ENCODE data around the gene ACBD4.

The ACBD4 gene

DNA sequence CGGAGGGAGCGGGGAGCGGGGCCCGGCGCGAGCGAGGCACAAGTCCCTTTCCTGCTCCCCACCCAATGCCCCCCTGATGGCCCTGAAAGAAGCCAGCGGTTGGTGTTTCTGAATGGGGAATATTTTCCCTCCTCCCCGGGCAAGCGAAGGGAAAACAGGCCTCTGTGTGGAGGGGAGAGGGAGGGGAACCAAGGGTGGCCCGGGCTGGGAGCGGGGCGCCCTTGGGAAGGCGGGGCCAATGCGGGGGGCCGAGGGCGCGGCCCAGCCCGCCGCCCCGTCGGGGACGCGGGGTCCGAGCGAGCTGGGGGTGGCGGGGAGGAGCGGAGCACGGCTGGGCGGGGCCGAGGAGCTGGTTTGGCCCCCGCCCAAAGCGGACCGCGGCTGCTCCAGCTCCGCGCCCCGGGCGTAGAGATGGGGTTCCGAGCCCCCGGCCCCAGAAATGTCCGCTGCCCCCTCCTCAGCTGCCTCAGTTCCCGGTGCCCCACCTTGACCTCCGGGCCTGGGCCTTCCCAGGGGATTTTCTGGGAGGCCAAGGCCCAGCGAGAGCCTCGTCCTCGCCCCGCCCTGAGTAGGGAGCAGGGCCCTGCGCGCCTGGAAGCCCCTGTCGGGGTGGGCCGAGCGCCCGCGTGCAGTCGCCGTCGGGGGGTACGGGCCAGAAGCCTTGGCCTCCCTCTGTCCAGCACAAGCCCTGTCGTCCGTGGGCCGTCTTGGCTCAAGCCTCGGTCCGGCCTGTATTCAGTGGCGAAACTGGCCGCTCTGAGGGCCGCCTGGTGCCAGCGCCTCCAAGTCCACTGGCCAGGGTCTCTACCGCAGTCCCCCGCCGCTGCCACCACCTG lies 8.9 kb downstream of the ACBD4 start:
- TF ChIP-seq CEBPB (IDR thresholded peaks at IDR 0.05), result no peak
- no peak for TF ChIP-seq TAF1 (IDR thresholded peaks at IDR 0.05; ENCODE audit: low read depth)
- TF ChIP-seq CREB1 (IDR thresholded peaks at IDR 0.05; ENCODE audit: low read depth), result no peak
- TF ChIP-seq EGR1 (IDR thresholded peaks at IDR 0.05), result no peak
- TF ChIP-seq, protein P1, sequence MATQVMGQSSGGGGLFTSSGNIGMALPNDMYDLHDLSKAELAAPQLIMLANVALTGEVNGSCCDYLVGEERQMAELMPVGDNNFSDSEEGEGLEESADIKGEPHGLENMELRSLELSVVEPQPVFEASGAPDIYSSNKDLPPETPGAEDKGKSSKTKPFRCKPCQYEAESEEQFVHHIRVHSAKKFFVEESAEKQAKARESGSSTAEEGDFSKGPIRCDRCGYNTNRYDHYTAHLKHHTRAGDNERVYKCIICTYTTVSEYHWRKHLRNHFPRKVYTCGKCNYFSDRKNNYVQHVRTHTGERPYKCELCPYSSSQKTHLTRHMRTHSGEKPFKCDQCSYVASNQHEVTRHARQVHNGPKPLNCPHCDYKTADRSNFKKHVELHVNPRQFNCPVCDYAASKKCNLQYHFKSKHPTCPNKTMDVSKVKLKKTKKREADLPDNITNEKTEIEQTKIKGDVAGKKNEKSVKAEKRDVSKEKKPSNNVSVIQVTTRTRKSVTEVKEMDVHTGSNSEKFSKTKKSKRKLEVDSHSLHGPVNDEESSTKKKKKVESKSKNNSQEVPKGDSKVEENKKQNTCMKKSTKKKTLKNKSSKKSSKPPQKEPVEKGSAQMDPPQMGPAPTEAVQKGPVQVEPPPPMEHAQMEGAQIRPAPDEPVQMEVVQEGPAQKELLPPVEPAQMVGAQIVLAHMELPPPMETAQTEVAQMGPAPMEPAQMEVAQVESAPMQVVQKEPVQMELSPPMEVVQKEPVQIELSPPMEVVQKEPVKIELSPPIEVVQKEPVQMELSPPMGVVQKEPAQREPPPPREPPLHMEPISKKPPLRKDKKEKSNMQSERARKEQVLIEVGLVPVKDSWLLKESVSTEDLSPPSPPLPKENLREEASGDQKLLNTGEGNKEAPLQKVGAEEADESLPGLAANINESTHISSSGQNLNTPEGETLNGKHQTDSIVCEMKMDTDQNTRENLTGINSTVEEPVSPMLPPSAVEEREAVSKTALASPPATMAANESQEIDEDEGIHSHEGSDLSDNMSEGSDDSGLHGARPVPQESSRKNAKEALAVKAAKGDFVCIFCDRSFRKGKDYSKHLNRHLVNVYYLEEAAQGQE (IDR thresholded peaks at IDR 0.05; ENCODE audit: low read depth), result no peak
- no peak for TF ChIP-seq EP300 (IDR thresholded peaks at IDR 0.05; ENCODE audit: borderline replicate concordance)
- TF ChIP-seq, protein P2, sequence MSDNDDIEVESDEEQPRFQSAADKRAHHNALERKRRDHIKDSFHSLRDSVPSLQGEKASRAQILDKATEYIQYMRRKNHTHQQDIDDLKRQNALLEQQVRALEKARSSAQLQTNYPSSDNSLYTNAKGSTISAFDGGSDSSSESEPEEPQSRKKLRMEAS (IDR thresholded peaks at IDR 0.05), result no peak

DNA sequence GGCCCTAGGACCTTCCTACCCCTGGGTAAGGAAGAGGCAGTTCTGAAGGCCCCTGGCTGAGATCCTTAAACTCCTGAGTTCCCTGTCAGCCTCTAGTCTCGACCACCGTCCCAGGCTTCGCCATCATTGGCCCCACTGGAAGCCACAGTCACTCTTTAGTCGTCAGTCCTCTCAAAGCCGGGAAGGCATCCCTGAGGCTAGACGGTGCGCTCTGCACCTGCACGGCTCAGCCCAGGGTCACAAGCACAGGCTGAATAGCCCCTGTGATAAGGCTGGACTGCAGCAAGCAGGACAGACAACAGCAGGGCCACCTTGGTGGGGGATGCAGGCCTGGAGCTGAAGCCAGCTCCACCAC lies 9.5 kb downstream of the ACBD4 start:
- TF ChIP-seq EGR1 (IDR thresholded peaks at IDR 0.05) (no peak), RAD21 (IDR thresholded peaks at IDR 0.05; ENCODE audit: low read depth) (no peak), CEBPB (IDR thresholded peaks at IDR 0.05) (no peak), YY1 (IDR thresholded peaks at IDR 0.05; ENCODE audit: low read depth) (no peak), TAF1 (IDR thresholded peaks at IDR 0.05; ENCODE audit: low read depth) (no peak), TEAD4 (IDR thresholded peaks at IDR 0.05) (no peak), NFIC (IDR thresholded peaks at IDR 0.05) (no peak), CREB1 (IDR thresholded peaks at IDR 0.05; ENCODE audit: low read depth) (no peak), TCF12 (IDR thresholded peaks at IDR 0.05; ENCODE audit: low read depth) (no peak), FOXM1 (IDR thresholded peaks at IDR 0.05; ENCODE audit: borderline replicate concordance, low read depth) (no peak), EP300 (IDR thresholded peaks at IDR 0.05; ENCODE audit: borderline replicate concordance) (no peak)
- TF ChIP-seq, protein P3, sequence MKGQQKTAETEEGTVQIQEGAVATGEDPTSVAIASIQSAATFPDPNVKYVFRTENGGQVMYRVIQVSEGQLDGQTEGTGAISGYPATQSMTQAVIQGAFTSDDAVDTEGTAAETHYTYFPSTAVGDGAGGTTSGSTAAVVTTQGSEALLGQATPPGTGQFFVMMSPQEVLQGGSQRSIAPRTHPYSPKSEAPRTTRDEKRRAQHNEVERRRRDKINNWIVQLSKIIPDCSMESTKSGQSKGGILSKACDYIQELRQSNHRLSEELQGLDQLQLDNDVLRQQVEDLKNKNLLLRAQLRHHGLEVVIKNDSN (IDR thresholded peaks at IDR 0.05), result no peak
- TF ChIP-seq, protein P1 (IDR thresholded peaks at IDR 0.05; ENCODE audit: low read depth), result no peak
- TF ChIP-seq, protein P2 (IDR thresholded peaks at IDR 0.05), result no peak

DNA sequence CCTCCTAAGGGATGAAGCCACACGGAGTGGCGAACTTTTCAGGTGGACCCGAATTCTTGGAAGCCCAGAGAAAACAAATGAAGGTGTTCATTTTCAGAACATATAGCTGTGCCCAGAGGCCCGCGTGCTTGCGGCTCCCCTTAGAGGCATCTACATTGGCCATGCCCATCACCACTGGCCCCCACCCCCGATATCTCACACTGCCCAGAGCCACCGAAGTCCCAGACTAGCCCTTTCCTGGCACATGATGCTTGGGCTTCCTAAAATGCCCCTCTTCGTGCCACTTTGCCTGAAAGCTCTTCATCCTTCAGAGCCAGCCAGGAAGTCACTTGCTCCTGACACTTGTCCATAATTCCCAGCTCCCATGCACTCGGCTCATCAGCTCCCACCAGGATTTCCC lies 10.7 kb downstream of the ACBD4 start:
- no peak for TF ChIP-seq NFIC (IDR thresholded peaks at IDR 0.05)
- TF ChIP-seq YY1 (IDR thresholded peaks at IDR 0.05; ENCODE audit: low read depth), result no peak
- no peak for TF ChIP-seq CEBPB (IDR thresholded peaks at IDR 0.05)
- TF ChIP-seq, protein P1 (IDR thresholded peaks at IDR 0.05; ENCODE audit: low read depth), result no peak
- TF ChIP-seq, protein P3 (IDR thresholded peaks at IDR 0.05), result no peak
- TF ChIP-seq ZBTB7A (IDR thresholded peaks at IDR 0.05; ENCODE audit: low read depth), result no peak
- TF ChIP-seq TAF1 (IDR thresholded peaks at IDR 0.05; ENCODE audit: low read depth), result no peak
- TF ChIP-seq FOXM1 (IDR thresholded peaks at IDR 0.05; ENCODE audit: borderline replicate concordance, low read depth), result no peak
- no peak for TF ChIP-seq TEAD4 (IDR thresholded peaks at IDR 0.05)
- TF ChIP-seq, protein P2 (IDR thresholded peaks at IDR 0.05), result no peak
- no peak for TF ChIP-seq RAD21 (IDR thresholded peaks at IDR 0.05; ENCODE audit: low read depth)
- no peak for TF ChIP-seq EGR1 (IDR thresholded peaks at IDR 0.05)
- no peak for TF ChIP-seq TCF12 (IDR thresholded peaks at IDR 0.05; ENCODE audit: low read depth)
- TF ChIP-seq EP300 (IDR thresholded peaks at IDR 0.05; ENCODE audit: borderline replicate concordance), result no peak
- no peak for TF ChIP-seq CREB1 (IDR thresholded peaks at IDR 0.05; ENCODE audit: low read depth)

DNA sequence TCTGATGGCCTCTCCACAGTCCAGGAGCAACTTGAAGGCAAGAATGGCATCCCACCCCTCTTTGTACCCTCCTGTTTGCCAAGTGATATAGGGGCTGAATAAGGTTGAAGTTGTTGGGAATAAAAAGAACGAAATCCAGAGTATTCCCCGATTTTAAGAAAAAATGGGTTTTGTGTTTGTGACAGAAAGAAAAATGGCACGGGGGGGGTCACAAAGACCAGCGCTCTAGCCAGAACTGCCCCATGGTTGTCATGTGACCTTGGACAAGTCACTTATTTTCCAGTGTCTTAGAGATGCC lies 11.1 kb downstream of the ACBD4 start:
- TF ChIP-seq, protein P2 (IDR thresholded peaks at IDR 0.05), result no peak
- TF ChIP-seq NFIC (IDR thresholded peaks at IDR 0.05) (no peak), TCF12 (IDR thresholded peaks at IDR 0.05; ENCODE audit: low read depth) (no peak), TEAD4 (IDR thresholded peaks at IDR 0.05) (no peak), EGR1 (IDR thresholded peaks at IDR 0.05) (no peak), CEBPB (IDR thresholded peaks at IDR 0.05) (no peak), RAD21 (IDR thresholded peaks at IDR 0.05; ENCODE audit: low read depth) (no peak), TAF1 (IDR thresholded peaks at IDR 0.05; ENCODE audit: low read depth) (no peak), CREB1 (IDR thresholded peaks at IDR 0.05; ENCODE audit: low read depth) (no peak), YY1 (IDR thresholded peaks at IDR 0.05; ENCODE audit: low read depth) (no peak), ZBTB7A (IDR thresholded peaks at IDR 0.05; ENCODE audit: low read depth) (no peak), FOXM1 (IDR thresholded peaks at IDR 0.05; ENCODE audit: borderline replicate concordance, low read depth) (no peak), EP300 (IDR thresholded peaks at IDR 0.05; ENCODE audit: borderline replicate concordance) (no peak)
- TF ChIP-seq, protein P1 (IDR thresholded peaks at IDR 0.05; ENCODE audit: low read depth), result no peak
- TF ChIP-seq, protein P3 (IDR thresholded peaks at IDR 0.05), result no peak

Data from Ishikawa (cell line).